HG03064 (cell line): ENCODE data around the gene RUFY2.
A peak's percentile ranks its signal among the peaks of the same experiment; 100 is the strongest.

Source experiments
- ATAC-seq: cut with Tn5 transposase; IDR thresholded peaks from one replicate; pipeline ENCODE4 v1.9.1; 2021; ENCODE audit warnings: low read depth; ENCODE audit not compliant: unreplicated experiment

RUFY2 gene

DNA sequence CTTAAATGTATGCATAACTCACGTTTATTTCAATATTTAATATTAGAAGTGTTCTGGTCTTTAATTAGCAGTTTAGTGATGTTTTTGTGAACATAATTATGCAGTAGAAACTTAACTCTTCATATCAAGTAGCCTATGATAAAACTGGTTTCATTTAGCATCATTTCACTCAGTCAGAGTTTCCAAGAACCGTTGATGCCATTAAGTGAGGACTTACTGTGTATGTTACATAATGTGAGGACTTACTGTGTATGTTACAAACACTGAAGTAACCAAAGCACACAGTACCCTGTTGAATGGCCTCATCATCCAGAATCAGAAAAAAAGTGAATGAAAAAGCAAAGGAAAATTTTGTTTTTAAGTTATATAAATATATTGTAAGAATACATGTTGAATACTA, 41.5 kb downstream of the RUFY2 start:
- no peak for ATAC-seq

DNA sequence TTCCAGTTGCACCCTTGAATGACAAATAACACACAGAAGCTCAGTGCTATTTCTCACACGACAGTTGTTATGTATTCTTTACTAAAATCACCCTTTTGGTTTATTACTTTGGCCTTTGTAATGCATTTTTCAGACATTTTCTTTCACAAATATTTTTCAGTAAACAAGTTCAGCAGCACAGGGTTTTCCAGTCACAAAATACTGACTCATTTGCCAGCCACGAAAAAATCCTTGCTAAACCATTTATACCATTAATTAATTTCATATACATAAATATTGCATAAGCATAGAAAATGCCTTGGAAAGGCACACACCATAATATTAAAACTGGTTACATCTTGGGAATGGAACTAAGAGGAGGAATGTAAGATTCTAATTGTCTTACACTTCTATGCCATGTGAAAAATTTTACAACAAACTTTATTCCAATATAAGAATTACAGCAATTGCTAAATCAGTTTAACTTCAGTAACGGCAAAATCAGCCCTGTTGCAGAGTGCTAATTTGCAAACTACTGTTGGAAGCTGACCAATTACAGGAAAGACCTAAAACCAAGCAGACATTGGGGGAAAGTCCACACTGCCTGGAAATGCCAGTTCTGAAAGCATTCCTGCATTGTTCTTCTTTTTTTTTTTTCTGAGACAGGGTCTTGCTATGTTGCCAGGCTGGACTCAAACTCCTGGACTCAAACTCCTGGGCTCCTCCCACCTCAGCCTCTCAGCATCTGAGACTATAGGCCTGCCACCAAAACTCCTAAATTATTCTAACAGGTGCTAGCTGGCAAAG, 42.8 kb downstream of the RUFY2 start:
- ATAC-seq, result no peak

GRCh38 chr10:68362590-68362989, 44.5 kb downstream of the RUFY2 start:
- no peak for ATAC-seq

- no peak for ATAC-seq
These were observed 47.9 kb downstream of the RUFY2 start for GRCh38 chr10:68359189-68359588.

- ATAC-seq, result no peak
These were observed 53.5 kb downstream of the RUFY2 start for GRCh38 chr10:68353537-68353936.

DNA sequence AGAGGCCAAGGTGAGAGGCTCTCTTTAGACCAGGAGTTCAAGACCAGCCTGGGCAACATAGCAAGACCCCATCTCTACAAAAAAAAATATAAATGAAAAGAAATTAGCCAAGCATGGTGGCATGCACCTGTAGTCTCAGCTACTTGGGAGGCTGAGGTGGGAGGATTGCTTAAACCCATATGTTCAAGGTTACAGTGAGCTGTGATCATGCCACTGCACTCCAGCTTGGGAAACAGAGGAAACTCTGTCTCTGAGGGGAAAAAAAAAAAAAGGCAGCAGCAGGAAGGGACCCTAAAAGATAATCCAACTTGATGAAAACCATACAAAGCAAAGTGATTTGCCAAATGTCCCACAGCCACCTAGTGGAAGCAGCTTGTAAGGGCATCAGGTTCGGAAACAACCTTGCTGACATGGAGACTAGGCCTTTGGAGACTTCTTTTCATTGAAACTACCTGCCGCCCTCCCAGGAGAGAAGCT, 58.8 kb downstream of the RUFY2 start:
- ATAC-seq, result no peak

- no peak for ATAC-seq
These were observed 60.3 kb downstream of the RUFY2 start for GRCh38 chr10:68346774-68347173.

- ATAC-seq, result no peak
These were observed 61.5 kb downstream of the RUFY2 start for GRCh38 chr10:68345621-68346020.

- no peak for ATAC-seq
These were observed 64.1 kb downstream of the RUFY2 start for GRCh38 chr10:68342909-68343516.

DNA sequence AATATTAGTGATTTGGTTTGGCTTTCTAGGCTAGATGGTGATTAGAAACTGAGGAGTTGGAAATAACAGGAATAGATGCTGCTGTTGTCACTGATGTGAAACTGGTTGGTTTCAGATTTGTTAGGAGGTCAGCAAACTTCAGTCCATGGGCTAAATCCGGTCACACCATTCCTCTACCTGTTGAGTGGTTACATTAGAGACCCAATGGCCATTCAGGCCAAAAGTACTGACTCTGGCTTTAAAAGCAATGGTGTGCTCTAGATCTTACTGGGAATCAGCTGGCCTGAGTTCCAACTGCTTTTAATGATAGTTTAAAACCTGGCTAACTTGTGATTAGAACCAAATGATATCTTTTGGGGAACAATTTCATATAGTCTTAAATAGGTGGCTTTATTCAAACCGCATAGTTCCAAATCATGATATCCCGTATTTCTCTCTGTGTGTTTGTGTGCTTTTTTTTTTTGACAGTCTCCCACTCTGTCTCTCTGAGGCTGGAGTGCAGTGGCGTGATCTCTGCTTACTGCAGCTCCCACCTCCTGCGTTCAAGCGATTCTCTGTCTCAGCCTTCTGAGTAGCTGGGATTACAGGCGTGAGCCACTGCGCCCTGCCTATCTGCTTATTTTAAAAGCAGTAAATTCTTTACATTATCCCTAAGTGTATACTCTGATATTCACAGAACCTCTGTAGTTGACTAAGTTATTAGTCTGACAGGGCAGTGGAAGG, 66.6 kb downstream of the RUFY2 start:
- no peak for ATAC-seq

DNA sequence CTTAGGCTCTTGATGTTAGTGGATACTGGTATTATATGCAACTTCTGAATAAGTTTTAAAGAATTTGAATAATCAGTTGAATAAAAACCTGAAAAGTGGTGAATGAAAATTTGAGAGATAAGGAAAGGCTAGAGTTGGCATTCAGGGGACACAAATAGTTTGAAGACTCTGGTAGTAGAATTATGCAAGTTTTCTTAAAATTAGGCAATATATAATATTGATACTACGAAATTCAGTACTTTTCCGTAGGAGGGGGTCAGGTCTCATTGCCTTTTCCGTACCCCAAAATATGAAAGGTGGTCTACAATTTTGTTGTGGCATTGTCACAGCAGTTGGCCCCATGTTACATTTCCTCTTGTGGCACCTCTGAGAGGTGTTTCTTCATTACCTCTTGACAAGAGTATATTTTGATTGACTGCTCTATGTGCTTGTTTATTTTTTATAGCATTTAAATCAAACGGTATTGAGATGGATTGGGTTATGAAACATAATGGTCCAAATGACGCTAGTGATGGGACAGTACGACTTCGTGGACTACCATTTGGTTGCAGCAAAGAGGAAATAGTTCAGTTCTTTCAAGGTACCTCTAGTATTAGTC, 70.2 kb downstream of the RUFY2 start:
- ATAC-seq, result no peak

DNA sequence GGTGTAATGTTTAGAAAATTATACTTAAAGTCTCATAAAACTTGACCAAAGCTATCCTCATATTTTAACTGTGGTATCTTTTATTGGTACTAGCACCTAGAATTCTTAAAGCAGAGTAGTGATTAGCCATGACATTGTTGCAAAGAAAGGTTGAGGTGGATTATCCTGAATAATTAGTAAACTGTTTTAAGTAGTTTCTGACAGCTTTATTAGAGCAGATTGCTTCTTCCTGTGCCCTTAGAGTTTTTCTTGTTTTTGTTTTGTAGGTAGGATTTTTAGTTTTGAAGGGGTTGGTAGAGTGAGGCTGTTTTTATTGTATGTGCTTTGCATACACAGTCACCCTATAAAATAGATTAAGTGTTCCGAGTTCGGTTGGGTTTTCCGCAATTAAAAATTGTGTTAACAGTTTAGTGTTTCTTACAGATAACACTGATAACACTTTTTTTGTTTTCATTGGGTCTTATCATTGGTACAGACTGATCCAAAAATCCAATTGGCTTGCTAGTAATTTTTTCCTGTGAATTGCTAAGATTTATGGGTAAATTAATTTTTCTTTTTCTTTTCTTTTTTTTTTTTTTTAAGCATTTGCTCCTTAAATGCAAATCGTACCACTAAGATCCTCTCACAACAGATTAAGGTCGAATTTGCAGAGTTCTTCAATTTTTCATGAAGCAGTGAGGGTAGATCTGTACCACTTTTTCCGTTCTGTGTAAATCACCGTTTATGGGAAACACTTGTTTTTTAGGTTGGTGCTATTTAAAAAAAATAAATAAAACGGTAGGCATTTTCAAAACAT, 72.2 kb downstream of the RUFY2 start:
- ATAC-seq, result no peak

GRCh38 chr10:68333440-68334431, 73.3 kb downstream of the RUFY2 start:
- no peak for ATAC-seq

DNA sequence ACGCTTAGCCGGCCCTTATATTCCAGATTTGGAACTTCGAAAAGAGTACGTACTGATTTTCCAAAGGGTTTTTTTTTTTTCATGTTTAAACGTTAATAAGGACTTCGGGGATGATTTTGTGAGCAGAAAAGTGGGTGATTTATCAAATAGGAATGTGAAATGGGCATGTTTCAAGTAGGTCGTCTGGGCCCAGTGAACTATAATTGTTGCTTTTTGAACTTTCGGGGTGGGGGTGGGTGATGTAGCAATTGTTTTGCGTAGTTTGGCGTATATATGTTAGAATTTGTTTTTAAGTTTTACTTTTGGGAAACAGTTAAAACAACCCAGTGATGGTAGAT, 74.0 kb downstream of the RUFY2 start:
- no peak for ATAC-seq

DNA sequence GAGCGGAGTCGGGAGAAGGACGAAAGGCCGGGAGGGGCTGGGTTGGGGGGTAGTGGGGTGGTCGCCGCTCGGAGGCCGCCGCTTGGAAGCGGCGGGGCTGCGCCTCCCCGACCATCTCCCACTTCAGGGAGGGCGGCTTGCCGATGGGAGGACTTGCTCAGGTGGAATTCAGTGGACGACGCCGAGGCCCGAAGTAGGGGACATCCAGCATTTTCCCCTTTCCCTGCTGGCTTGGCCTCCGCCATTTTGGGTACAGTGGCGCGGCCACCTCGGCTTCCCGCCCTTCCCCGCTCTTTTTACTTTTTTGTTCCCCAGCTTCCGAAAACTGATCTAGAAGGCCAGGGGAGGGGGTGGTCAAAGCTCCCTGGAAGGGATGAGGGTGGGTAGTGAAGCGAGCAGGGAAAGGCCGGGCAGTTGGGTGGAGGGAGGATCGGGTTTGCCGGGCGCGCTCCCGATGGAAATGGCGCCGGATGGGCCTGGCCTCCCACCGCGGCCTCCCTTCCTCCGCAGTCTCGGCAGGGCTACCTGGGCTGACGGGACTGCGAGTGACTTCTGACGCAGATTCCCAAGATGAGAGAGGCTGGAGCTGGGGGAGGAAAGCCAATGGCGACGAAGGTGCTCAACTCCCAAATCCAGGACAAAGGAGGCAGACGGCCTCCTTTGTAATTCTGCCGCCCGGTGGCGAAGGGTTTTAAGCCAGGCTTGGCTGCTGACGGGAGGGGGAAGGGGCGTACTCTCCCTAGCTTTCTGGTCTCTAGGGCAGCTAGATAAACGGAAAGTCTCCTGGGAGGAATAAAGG, 74.6 kb downstream of the RUFY2 start, which contains the start of gene PBLD:
PBLD (minus strand) TSS at position 670 of the 799 bp plus-strand sequence. CDS start 26,084 bp downstream, outside the sequence.
- ATAC-seq, result peak; percentile 18

DNA sequence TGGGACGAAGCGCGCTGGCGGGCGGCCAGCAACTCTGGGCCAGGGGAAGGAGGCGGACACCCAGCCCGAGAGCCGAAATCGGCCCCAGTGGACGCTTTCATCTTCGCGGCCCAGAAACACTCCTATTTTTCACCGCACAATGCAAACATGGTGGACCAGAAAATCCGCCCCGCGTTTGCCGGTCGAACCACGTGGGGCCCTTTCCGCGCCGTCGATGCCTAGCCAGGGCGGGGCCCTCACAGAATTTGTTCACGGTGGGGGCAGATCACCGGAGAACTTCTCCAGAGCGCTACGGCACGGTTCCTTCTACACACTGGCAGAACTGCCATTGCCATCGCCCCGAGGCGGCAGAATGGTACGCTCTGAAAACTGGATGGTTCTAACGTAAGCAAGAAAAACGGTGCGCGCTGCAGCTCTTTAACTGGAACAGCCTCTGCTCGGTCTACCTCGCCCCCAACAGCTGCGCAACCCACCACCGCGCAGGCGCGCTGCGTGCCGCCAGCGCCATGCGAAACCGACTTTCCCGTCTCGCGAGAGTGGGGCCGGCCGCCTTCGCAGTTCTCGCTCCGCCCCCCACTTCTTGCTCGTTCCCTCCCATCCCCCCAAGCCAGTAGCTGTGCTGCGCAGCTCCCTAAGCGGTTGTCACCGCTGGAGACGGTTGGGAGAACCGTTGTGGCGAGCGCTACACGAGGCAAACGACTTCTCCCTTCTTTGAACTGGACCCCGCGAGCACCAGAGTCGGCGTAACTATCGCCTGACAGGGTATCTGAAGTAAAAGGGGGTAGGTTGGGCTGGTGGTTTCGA, 75.4 kb downstream of the RUFY2 start, which contains the start of gene HNRNPH3:
HNRNPH3 (plus strand) TSS at position 610 of the 804 bp plus-strand sequence. CDS start 5,158 bp downstream, outside the sequence.
- ATAC-seq, result peak; percentile 68

- ATAC-seq, result no peak
These were observed 76.1 kb downstream of the RUFY2 start for GRCh38 chr10:68330852-68331454.
